ENCODE measurements around the gene KRTAP10-4. TPM values are rescaled to one million over a fixed set of nuclear protein-coding genes. Genes with fewer than 3 reads are reported as not detected.
"Not testable (repeated sequence)": the region's sequence is repeated elsewhere in the genome, so short reads cannot be mapped to it uniquely, and the experiment has no call there.

The KRTAP10-4 gene
- polyA plus RNA-seq (ENCODE audit: insufficient read length in 12 of 12), result not detected
- long read RNA-seq, donor 1, result 0 reads
- long read RNA-seq, donor 2, result 0 reads
- long read RNA-seq, donor 3, result 0 reads
- long read RNA-seq, donor 4, result 0 reads
- long read RNA-seq, donor 5, result 0 reads
- long read RNA-seq, donor 6, result 0 reads
- long read RNA-seq, donor 7, result 0 reads
- long read RNA-seq, donor 8, result 0 reads
- long read RNA-seq, donor 9, result 0 reads
- long read RNA-seq, donor 10, result 0 reads
- long read RNA-seq, donor 11, result 0 reads

GRCh38 chr21:44573630-44574456 lies at the start of gene KRTAP10-4:
Gene KRTAP10-4, plus strand, starts transcription at chr21:44573729. Its CDS starts 30 bp downstream, at chr21:44573759.
- not testable (repeated sequence) for DNase-seq

GRCh38 chr21:44524414-44525371 lies 48.8 kb upstream of the KRTAP10-4 start:
- no peak for DNase-seq

- no peak for DNase-seq
Observed at GRCh38 chr21:44525391-44526095, 48.0 kb upstream of the KRTAP10-4 start.

- DNase-seq, result no peak
Observed at GRCh38 chr21:44526096-44526997, 47.2 kb upstream of the KRTAP10-4 start.

- no peak for DNase-seq
Observed at GRCh38 chr21:44527156-44527982, 46.2 kb upstream of the KRTAP10-4 start.

- no peak for DNase-seq
Observed at GRCh38 chr21:44527983-44528633, 45.4 kb upstream of the KRTAP10-4 start.

GRCh38 chr21:44528634-44528995 lies 44.9 kb upstream of the KRTAP10-4 start:
- no peak for DNase-seq

- DNase-seq, result no peak
Observed at GRCh38 chr21:44529011-44529421, 44.5 kb upstream of the KRTAP10-4 start.

GRCh38 chr21:44529503-44530125 lies 43.9 kb upstream of the KRTAP10-4 start:
- no peak for DNase-seq

- DNase-seq, result no peak
Observed at GRCh38 chr21:44530221-44530902, 43.2 kb upstream of the KRTAP10-4 start.

- DNase-seq, result no peak
Observed at GRCh38 chr21:44530903-44531605, 42.5 kb upstream of the KRTAP10-4 start.

GRCh38 chr21:44531606-44532564 lies 41.6 kb upstream of the KRTAP10-4 start:
- DNase-seq, result no peak

GRCh38 chr21:44532712-44533111 lies 40.8 kb upstream of the KRTAP10-4 start:
- no peak for DNase-seq

GRCh38 chr21:44533121-44533890 lies 40.2 kb upstream of the KRTAP10-4 start:
- no peak for DNase-seq

Data from muscle of arm (tissue), 14 donors.